Hematopoietic multipotent progenitor cell treated with erythropoietin and hydrocortisone succinate and interleukin-3 and kit ligand, for 4 days (in vitro differentiated cells): Measurements from ENCODE around the gene IL37.
"Not testable (repeated sequence)": the region's sequence is repeated elsewhere in the genome, so short reads cannot be mapped to it uniquely, and the experiment has no call there.

Source experiments
- DNase-seq: peaks from one replicate; pipeline ENCODE4 v3.0.0-alpha.2; 2015

The IL37 gene

DNA sequence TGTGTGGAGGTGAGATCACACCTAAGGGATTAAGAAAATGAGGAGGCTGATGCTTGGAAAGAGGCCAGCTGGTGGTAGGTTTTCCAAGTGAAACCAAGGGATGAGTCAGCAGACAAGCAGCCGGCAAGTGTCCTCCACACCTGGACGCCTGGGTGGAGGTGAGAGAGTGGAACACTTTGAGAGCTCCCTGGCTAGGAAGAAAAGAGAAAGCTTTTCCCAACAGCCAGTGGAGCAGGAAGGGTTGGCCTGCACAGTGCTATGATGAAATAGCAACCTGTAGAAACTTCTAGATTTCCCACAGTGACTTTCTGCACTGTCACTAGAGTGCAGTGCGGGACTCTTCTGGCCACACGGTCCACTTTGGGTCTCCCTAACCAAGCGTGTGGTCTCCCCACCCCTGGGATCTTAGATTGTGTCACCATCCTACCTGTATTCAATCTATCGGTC lies 19.6 kb upstream of the IL37 start:
- DNase-seq, result no peak

DNA sequence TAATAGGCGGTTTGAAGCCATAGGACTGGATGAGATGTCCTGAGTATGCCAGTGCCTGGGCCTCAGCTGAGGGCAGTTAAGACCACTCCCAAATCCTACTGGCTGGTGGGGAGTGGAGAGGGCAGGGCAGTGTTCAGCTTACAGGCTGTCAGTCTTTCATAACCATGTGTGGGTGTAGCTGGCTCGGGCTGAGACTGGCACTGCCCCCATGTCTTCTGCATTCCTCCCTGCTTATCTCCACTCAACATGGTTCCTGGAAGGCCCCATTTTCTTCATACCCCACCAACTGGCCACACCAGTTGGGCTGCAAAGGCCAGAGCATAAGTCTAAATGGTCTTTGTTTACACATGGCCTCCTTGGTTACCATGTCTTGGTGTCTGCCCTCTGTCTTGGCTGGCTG lies 17.2 kb upstream of the IL37 start:
- peak; percentile 72 for DNase-seq

DNA sequence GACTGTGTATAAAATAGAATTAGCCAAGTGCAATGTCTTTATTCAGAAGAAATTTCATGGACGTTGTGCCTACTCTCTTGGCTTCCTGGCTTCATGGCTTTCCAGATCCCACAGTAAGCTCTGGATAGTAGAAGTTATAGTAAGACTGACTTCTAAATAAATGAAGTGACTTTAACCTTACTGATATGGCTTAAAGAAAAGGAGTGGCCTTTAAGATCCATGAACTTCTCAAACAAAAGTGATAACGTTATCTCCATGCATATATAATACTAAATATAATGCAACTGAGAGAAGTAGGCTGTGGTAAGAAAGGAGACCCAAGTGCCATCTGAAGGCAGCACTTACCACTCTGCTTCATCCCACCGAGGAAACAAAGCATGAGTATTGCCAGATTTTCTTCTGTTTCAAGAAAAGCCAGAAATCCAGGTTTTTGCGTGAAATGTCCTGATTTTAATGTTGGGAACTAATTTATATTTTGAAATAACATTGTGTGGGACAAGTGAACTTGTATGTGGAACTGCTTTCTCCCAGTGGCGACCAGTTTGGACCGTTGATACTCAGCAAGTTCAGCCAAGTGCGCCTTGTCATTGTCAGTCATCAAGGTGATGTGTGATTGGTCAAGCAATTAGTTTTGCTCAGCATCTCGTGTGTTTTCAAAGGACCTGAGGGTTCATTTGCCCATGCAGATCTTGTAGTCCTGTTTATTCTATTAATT lies 13.9 kb upstream of the IL37 start:
- no peak for DNase-seq

DNA sequence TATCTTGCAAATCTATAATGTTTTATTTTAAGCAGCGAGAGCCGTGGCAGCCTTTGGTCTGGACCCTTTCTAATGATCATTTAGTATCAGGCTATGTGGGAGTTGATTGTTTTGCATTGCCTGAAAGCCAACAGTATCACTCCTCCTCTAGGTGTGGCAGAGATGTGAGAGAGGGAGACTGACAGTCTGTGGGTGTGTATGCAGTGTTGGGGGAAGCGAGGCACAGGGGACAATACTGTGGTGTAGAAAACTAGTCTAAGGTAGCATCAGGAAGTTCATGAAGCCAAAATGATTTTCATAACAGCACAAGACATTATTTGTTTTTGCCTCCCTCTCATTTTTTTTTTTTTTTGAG lies 13.4 kb upstream of the IL37 start:
- no peak for DNase-seq

DNA sequence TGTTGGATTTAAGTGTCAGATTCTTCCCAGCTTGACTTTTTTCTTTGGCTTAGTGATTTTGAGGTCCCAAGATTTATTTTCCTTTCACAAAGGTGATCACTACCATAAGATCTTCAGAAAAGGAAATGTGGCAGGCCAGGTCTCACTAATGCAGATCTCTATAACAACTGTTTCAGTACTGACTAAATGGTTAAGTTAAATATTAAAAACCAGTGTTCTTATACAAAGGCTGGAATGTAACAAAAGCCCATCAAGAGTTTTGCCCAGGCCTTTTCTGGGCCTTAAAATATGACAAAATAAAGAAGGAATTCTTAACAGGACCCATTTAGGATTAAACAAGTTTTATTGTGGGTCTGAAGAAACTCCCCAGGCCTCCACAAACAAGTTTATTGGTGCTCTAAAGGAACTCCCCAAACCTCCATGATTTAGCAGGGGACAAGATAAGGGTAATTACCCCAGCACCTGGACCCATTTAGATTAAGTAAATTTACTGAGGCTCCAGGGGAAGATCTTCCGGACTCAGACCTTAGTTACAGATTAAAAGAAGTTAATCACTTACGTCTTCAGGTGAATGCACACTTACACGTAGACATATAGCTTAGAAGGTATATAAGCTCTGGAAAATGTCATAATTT lies 9.4 kb upstream of the IL37 start:
- not testable (repeated sequence) for DNase-seq

GRCh38 chr2:112902816-112903215 lies 8.1 kb upstream of the IL37 start:
- no peak for DNase-seq

- peak; percentile 39 for DNase-seq
These were observed 6.1 kb upstream of the IL37 start for GRCh38 chr2:112904883-112905282.

DNA sequence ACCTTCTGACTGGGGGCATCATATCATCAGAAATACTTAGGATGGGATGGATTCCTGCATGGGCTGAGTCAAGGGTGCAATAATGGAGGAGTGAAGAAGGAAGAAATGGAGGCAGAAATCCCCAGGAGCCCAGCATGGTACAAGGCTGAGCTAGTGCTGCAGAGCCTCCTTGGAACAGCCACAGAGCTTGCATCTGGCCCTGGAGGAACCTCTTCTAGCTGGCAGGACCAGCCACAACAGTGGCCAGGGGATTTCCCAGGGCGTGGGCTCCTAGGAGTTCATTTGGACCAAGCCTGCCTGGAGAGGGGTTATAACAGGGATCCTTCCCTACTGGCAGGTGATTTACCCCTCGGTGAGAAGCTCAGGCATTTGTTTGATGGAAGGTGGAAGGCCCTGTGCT lies 4.7 kb upstream of the IL37 start:
- no peak for DNase-seq

- no peak for DNase-seq
These were observed 3.7 kb upstream of the IL37 start for GRCh38 chr2:112907001-112907949.

DNA sequence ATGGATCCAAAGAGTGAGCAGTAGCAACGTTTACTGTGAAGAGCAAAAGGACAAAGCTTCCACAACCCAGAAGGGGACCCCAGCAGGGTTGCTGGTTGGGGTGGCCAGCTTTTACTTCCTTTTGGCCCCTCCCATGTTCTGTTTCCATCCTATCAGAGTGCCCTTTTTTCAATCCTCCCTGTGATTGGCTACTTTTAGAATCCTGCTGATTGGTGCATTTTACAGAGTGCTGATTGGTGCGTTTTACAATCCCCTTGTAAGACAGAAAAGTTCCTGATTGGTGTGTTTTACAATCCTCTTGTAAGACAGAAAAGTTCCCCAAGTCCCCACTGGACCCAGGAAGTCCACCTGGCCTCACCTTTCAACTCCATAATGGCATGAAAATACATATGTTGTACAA lies 2.4 kb upstream of the IL37 start:
- DNase-seq, result not testable (repeated sequence)

- DNase-seq, result no peak
These were observed 746 bp upstream of the IL37 start for GRCh38 chr2:112910219-112910618.

- no peak for DNase-seq
These were observed 1.4 kb downstream of the IL37 start for GRCh38 chr2:112912403-112912802.

DNA sequence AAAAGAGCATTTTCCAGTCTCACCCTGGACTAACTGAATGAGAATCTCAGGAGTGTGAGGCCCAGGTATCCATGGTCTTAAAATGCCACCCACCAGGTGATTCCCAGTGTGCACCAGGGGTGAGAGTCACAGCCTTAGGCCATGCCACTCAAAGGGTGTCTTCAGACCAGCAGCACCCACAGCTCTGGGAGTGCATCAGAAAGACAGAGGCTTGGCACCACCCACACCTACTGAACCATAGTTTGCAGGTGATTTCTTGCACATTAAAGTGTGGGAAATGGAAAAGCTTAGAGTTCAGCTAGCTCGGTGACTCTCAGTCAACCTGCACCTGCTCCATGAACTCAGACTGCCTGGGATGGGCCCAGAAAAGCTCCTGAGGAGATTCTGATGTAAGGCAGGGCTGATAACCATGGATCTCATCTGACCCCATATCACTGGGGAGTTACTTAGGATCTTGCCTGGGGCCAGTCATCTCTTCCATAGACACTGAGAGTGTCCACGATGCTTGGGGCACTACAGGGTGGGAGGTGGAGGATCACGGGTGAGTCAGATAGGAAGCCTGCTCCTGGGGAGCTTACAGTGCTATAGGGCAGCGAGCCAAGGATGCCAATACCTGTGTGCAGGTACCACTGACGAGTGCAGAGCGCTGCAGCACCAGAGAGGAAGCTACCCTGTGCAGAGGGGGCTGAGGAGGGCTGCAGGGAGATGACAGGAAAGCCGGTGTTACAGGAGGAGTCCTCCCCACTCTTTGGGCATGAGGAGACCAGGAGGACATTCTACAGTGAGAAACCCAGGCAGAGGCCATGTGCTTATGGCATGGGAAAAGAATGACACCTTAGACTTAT lies 4.6 kb downstream of the IL37 start:
- no peak for DNase-seq

DNA sequence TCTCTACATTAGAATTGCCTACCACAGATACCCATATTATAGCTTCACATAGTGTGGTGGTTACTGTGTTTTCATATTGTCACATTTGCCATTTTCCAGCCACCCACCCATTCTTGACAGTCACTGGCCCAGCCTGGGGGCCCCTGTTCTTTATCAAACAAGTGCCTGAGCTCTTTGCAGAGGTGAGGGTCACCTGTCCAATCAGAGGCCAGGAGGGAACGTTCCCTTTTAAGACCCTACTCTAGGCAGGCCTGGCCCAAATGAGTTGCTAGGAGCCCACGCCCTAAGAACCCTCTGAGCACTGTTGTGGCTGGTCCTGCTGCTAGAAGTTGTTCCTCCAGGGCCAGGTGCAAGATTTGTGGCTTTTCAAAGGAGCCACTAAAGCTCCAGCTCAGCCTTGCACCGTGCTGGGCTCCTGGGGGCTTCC lies 5.2 kb downstream of the IL37 start:
- DNase-seq, result no peak

DNA sequence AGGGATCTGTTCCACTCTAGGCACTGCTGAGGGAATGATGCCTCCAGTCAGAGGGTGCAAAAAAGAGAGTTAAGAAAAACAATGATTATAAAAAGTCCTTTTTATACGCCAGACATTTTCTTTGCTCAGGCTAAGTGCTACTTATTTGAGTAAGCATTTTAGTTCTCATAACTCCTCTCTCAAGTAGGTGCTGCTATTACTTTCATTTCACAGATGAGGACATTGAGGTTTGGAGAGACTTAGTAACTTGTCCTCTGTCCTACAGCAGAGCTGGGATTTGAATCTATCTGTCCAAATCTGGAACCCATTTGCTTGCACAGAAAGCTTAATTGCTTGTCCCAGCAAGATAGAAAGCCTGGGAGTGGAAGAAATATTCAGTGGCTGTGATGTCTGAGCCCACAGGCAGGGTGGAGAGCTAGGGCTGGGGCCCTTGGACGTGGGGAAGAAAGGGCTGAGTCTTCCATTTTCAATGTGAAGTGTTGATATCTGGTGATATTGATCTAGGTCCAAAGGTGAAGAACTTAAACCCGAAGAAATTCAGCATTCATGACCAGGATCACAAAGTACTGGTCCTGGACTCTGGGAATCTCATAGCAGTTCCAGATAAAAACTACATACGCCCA lies 5.8 kb downstream of the IL37 start:
- DNase-seq, result no peak

GRCh38 chr2:112917856-112918255 lies 6.9 kb downstream of the IL37 start:
- DNase-seq, result no peak

DNA sequence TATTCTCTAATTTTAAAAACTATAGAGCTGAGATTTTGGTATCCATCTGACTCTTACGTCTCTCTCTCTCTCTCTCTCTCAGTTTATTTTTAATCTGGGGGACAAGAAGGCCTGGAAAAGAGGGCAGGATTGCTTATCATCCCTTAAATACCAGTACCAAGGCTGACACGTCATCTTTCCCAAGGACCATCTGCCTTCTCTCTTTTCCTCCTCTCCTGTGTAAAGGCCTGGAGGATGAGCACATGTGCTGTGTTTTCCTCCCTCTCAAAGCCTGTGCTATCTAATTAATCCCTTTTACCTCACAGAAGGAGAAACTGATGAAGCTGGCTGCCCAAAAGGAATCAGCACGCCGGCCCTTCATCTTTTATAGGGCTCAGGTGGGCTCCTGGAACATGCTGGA lies 7.3 kb downstream of the IL37 start:
- DNase-seq, result no peak

GRCh38 chr2:112919086-112919485 lies 8.1 kb downstream of the IL37 start:
- DNase-seq, result no peak

- DNase-seq, result no peak
These were observed 10.1 kb downstream of the IL37 start for GRCh38 chr2:112920923-112921532.

GRCh38 chr2:112921982-112922381 lies 11.0 kb downstream of the IL37 start:
- DNase-seq, result no peak

GRCh38 chr2:112923237-112923966 lies 12.4 kb downstream of the IL37 start:
- DNase-seq, result peak; percentile 14
